Measurements from ENCODE around the gene CATSPERD.

The CATSPERD gene

GRCh38 chr19:5790559-5791520 is 70.4 kb downstream of the CATSPERD start, which contains the start of gene DUS3L:
Gene DUS3L, minus strand, starts transcription at chr19:5791163. Its CDS starts 22 bp downstream, at chr19:5791141.
- TF ChIP-seq, protein P1, sequence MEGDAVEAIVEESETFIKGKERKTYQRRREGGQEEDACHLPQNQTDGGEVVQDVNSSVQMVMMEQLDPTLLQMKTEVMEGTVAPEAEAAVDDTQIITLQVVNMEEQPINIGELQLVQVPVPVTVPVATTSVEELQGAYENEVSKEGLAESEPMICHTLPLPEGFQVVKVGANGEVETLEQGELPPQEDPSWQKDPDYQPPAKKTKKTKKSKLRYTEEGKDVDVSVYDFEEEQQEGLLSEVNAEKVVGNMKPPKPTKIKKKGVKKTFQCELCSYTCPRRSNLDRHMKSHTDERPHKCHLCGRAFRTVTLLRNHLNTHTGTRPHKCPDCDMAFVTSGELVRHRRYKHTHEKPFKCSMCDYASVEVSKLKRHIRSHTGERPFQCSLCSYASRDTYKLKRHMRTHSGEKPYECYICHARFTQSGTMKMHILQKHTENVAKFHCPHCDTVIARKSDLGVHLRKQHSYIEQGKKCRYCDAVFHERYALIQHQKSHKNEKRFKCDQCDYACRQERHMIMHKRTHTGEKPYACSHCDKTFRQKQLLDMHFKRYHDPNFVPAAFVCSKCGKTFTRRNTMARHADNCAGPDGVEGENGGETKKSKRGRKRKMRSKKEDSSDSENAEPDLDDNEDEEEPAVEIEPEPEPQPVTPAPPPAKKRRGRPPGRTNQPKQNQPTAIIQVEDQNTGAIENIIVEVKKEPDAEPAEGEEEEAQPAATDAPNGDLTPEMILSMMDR (IDR thresholded peaks at IDR 0.05) = no peak
- Histone ChIP-seq H3K9me3 (ENCODE audit: control insufficient read depth, low read length) (no peaks in the 10 kb centered on the region), H3K27ac (peak within 1 kb of the TSS; percentile 87), H3K36me3 (ENCODE audit: control insufficient read depth, insufficient read depth, low read length) (no peaks in the 10 kb centered on the region), H3K4me3 (ENCODE audit: low read depth, low read length) (peak within 1 kb of the TSS; percentile 90), H3K79me2 (no peaks in the 10 kb centered on the region), H3K4me2 (ENCODE audit: low read length) (peak within 1 kb of the TSS; percentile 76), H3K27me3 (ENCODE audit: control insufficient read depth, insufficient read depth, low read length) (no peaks in the 10 kb centered on the region), H3K9ac (no peak within 1 kb of the TSS), H3K4me1 (no peaks in the 10 kb centered on the region), H2AFZ (peak within 1 kb of the TSS; percentile 87)

GRCh38 chr19:5792224-5792623 is 71.8 kb downstream of the CATSPERD start:
- no peak overlapping the region for H2AFZ ChIP-seq
- H3K4me1 ChIP-seq = no peaks in the 10 kb centered on the region
- H3K79me2 ChIP-seq = no peaks in the 10 kb centered on the region
- H3K4me2 ChIP-seq (ENCODE audit: low read length) = no peak overlapping the region
- H3K4me3 ChIP-seq (ENCODE audit: low read depth, low read length) = no peak overlapping the region
- no peaks in the 10 kb centered on the region for H3K9me3 ChIP-seq (ENCODE audit: control insufficient read depth, low read length)
- no peak overlapping the region for H3K9ac ChIP-seq
- TF ChIP-seq, protein P1 (IDR thresholded peaks at IDR 0.05) = no peak
- H3K36me3 ChIP-seq (ENCODE audit: control insufficient read depth, insufficient read depth, low read length) = no peaks in the 10 kb centered on the region
- H3K27ac ChIP-seq = no peak overlapping the region
- H3K27me3 ChIP-seq (ENCODE audit: control insufficient read depth, insufficient read depth, low read length) = no peaks in the 10 kb centered on the region

DNA sequence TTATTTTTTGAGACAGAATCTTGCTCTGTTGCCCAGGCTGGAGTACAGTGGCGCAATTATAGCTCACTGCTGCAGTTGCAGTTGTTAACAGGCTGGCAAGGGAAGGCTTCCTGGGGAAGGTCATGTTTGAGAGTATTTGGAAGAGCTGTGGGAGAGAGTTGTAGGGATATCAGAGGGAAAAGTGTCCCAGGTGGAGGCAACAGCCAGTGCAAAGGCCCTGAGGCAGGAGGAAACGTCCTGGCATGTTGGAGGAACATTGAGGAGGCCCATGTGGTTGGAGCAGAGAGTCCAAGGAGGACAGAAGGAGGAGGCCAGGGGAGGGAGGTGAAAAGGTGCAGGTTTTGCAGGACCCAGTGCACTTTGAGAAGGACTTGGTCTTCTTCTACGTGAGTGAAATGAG is 72.8 kb downstream of the CATSPERD start:
- no peaks in the 10 kb centered on the region for H3K4me1 ChIP-seq
- TF ChIP-seq, protein P1 (IDR thresholded peaks at IDR 0.05) = no peak
- H3K79me2 ChIP-seq = no peaks in the 10 kb centered on the region
- no peaks in the 10 kb centered on the region for H3K36me3 ChIP-seq (ENCODE audit: control insufficient read depth, insufficient read depth, low read length)
- H3K27me3 ChIP-seq (ENCODE audit: control insufficient read depth, insufficient read depth, low read length) = no peaks in the 10 kb centered on the region
- H3K9ac ChIP-seq = no peak overlapping the region
- H3K9me3 ChIP-seq (ENCODE audit: control insufficient read depth, low read length) = no peaks in the 10 kb centered on the region
- H3K4me3 ChIP-seq (ENCODE audit: low read depth, low read length) = no peak overlapping the region
- H3K27ac ChIP-seq = no peak overlapping the region
- no peak overlapping the region for H3K4me2 ChIP-seq (ENCODE audit: low read length)
- H2AFZ ChIP-seq = no peak overlapping the region

DNA sequence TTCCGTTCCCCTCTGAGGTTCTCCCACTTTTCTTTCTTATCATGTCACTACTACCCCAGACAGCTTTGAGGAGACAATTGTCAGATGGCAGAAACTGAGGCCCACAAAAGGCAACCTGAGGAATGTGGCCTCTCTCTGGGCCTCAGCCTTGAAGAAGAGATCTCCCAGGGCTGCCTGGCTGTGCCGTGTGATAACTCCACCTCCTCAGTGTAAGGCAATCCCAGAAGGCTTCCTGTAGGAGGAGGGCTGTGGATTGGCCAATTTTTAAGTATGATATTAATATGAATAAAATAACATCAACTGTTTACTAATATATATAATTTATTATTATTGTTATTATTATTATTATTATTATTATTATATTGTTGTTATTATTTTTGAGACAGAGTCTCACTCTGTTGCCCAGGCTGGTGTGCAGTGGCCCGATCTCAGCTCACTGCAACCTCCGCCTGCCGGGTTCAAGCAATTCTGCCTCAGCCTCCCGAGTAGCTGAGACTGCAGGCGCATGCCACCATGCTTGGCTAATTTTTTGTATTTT is 75.0 kb downstream of the CATSPERD start:
- H3K9me3 ChIP-seq (ENCODE audit: control insufficient read depth, low read length) = no peaks in the 10 kb centered on the region
- no peak overlapping the region for H2AFZ ChIP-seq
- H3K36me3 ChIP-seq (ENCODE audit: control insufficient read depth, insufficient read depth, low read length) = no peaks in the 10 kb centered on the region
- no peaks in the 10 kb centered on the region for H3K4me1 ChIP-seq
- H3K27ac ChIP-seq = no peak overlapping the region
- no peak overlapping the region for H3K4me3 ChIP-seq (ENCODE audit: low read depth, low read length)
- H3K4me2 ChIP-seq (ENCODE audit: low read length) = no peak overlapping the region
- no peaks in the 10 kb centered on the region for H3K27me3 ChIP-seq (ENCODE audit: control insufficient read depth, insufficient read depth, low read length)
- TF ChIP-seq, protein P1 (IDR thresholded peaks at IDR 0.05) = no peak
- no peak overlapping the region for H3K9ac ChIP-seq
- H3K79me2 ChIP-seq = no peaks in the 10 kb centered on the region
